Natural killer cell (primary cell): ENCODE measurements around the gene MEF2A. TPM values are rescaled to one million over a fixed set of nuclear protein-coding genes. Genes with fewer than 3 reads are reported as not detected.

Experiments used
- ATAC-seq, 3 donors: fragments of 150-1000 bp in 2 of 3; fragments of 200-7000 bp in 1 of 3; cut with Tn5 transposase; 1 replicate in 1 of 3; 2 replicates in 2 of 3; pipeline ENCODE4 v1.10.0; 2021; ENCODE audit warnings: mild to moderate bottlenecking in 2 of 3, moderate library complexity in 2 of 3
- DNase-seq, 2 donors: peaks; one replicate each; pipeline versions ENCODE4 v3.0.0 to v3.0.0-alpha.2; 2013 to 2021; ENCODE audit warnings: mixed read lengths in 1 of 2
- H3K27ac ChIP-seq: one replicate; pipeline ENCODE4 v1.5.1; 2013; ENCODE audit warnings: mild to moderate bottlenecking, low read length
- H3K27me3 ChIP-seq: one replicate; pipeline ENCODE4 v1.6.1; 2013; ENCODE audit warnings: low read length; ENCODE audit not compliant: control insufficient read depth, insufficient read depth
- H3K36me3 ChIP-seq: one replicate; pipeline ENCODE4 v1.6.1; 2013; ENCODE audit warnings: low read length; ENCODE audit not compliant: control insufficient read depth, insufficient read depth
- H3K4me1 ChIP-seq: one replicate; pipeline ENCODE4 v1.6.1; 2013; ENCODE audit warnings: low read length; ENCODE audit not compliant: control insufficient read depth, insufficient read depth
- H3K4me3 ChIP-seq: one replicate; pipeline ENCODE4 v1.5.1; 2013; ENCODE audit warnings: low read length
- H3K9me3 ChIP-seq: one replicate; pipeline ENCODE4 v1.6.1; 2013; ENCODE audit warnings: low read length; ENCODE audit not compliant: control insufficient read depth, insufficient read depth
- H3K27ac Mint-ChIP-seq, 2 donors: one replicate each; pipeline ENCODE4 v1.8.0; 2022; ENCODE audit warnings: mild to moderate bottlenecking in 2 of 2, mixed read lengths in 2 of 2, moderate library complexity in 1 of 2
- H3K27me3 Mint-ChIP-seq, 2 donors: one replicate each; pipeline ENCODE4 v1.8.0; 2022; ENCODE audit warnings: low read depth in 2 of 2, mixed read lengths in 2 of 2
- H3K36me3 Mint-ChIP-seq: one replicate; pipeline ENCODE4 v1.8.0; 2022; ENCODE audit warnings: mixed read lengths
- H3K4me1 Mint-ChIP-seq, 2 donors: one replicate each; pipeline ENCODE4 v1.8.0; 2022; ENCODE audit warnings: mixed read lengths in 2 of 2
- H3K4me3 Mint-ChIP-seq: one replicate; pipeline ENCODE4 v1.8.0; 2022; ENCODE audit warnings: mild to moderate bottlenecking, moderate library complexity, mixed read lengths
- H3K9me3 Mint-ChIP-seq, 2 donors: one replicate each; pipeline ENCODE4 v1.8.0; 2022; ENCODE audit warnings: mixed read lengths in 2 of 2
- WGBS: methylation state at CpG from one replicate; pipeline ENCODE4 v1.1.7; 2013; ENCODE audit warnings: missing lambda C conversion rate; ENCODE audit not compliant: insufficient coverage; 5-methylcytosine and 5-hydroxymethylcytosine counted together
- intact Hi-C: fragments of 100-400 bp; cut with micrococcal nuclease; formaldehyde crosslinking; loops from one replicate; pipeline ENCODE4 v1.14.2; 2022
- total RNA-seq, 4 donors: library from RNA; stranded (reverse); fragments of 120-200 nt in 1 of 4; gene quantifications; one replicate each; pipeline versions ENCODE4 v1.2.3 to v1.2.4, GENCODE V29; 2013 to 2022
- TF ChIP-seq, protein P1 (sequence below): fragments of 200-600 bp; IDR thresholded peaks from one replicate; pipeline ENCODE4 v1.8.0; 2022; ENCODE audit warnings: antibody characterized with exemption

The MEF2A gene
- total RNA-seq, 3 donors from 2014 or later (not counting 1 experiment from before 2014, with no cell fraction given), result 31.1 to 33.9 (median 33.6) TPM

- ATAC-seq (no peak), DNase-seq (no peak)
- Histone ChIP-seq H3K36me3 (no peaks in the 10 kb centered on the region), H3K4me1 (no peaks in the 10 kb centered on the region), H3K27me3 (peaks cover 2% of the 10 kb centered on the region), H3K9me3 (no peaks in the 10 kb centered on the region), H3K4me3 (no peak overlapping the region), H3K27ac (no peak overlapping the region)
- Mint-ChIP-seq H3K9me3 (no peaks in the 10 kb centered on the region), H3K4me1 (no peaks in the 10 kb centered on the region), H3K4me3 (no peak overlapping the region), H3K36me3 (no peaks in the 10 kb centered on the region), H3K27ac (no peak overlapping the region), H3K27me3 (peaks cover 12 to 24% of the 10 kb centered on the region in 2 donors)
- TF ChIP-seq, protein P1, sequence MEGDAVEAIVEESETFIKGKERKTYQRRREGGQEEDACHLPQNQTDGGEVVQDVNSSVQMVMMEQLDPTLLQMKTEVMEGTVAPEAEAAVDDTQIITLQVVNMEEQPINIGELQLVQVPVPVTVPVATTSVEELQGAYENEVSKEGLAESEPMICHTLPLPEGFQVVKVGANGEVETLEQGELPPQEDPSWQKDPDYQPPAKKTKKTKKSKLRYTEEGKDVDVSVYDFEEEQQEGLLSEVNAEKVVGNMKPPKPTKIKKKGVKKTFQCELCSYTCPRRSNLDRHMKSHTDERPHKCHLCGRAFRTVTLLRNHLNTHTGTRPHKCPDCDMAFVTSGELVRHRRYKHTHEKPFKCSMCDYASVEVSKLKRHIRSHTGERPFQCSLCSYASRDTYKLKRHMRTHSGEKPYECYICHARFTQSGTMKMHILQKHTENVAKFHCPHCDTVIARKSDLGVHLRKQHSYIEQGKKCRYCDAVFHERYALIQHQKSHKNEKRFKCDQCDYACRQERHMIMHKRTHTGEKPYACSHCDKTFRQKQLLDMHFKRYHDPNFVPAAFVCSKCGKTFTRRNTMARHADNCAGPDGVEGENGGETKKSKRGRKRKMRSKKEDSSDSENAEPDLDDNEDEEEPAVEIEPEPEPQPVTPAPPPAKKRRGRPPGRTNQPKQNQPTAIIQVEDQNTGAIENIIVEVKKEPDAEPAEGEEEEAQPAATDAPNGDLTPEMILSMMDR, result no peak
- 14% methylated on average over 1 of the region's 2 CpGs for WGBS
- intact Hi-C loops, result no loop called here
Observed at GRCh38 chr15:99763827-99764226, 198.0 kb downstream of the MEF2A start.

GRCh38 chr15:99764522-99764921 lies 198.7 kb downstream of the MEF2A start:
- no CpG with 5 or more reads among the region's 3 CpGs for WGBS

More at GRCh38 chr15:99764522-99764921, 198.7 kb downstream of the MEF2A start:
- TF ChIP-seq, protein P1, result no peak
- no peak overlapping the region for H3K27ac ChIP-seq
- H3K9me3 ChIP-seq, result no peaks in the 10 kb centered on the region
- Mint-ChIP-seq H3K9me3 (no peaks in the 10 kb centered on the region), H3K4me3 (no peak overlapping the region), H3K27ac (no peak overlapping the region), H3K27me3 (peaks cover 12 to 23% of the 10 kb centered on the region in 2 donors), H3K36me3 (no peaks in the 10 kb centered on the region), H3K4me1 (no peaks in the 10 kb centered on the region)
- no peak for DNase-seq
- no peaks in the 10 kb centered on the region for H3K4me1 ChIP-seq
- ATAC-seq, result no peak
- H3K36me3 ChIP-seq, result no peaks in the 10 kb centered on the region
- H3K27me3 ChIP-seq, result peaks cover 2% of the 10 kb centered on the region
- H3K4me3 ChIP-seq, result no peak overlapping the region
- intact Hi-C loops, result no loop called here

Other genes starting within 250 kb of the MEF2A start
- gene LYSMD4, start 167.5 kb downstream of the MEF2A start, total RNA-seq, result 1 to 10 TPM; 5.0 to 9.1 (median 7.2) TPM